SK-N-SH (cell line): ENCODE data around the gene PCK2. TPM values are rescaled to one million over a fixed set of nuclear protein-coding genes. Genes with fewer than 3 reads are reported as not detected.
A peak's percentile ranks its signal among the peaks of the same experiment; 100 is the strongest.

ENCODE experiments used
- CTCF ChIA-PET: fragments of 300-600, 350-600 bp; formaldehyde crosslinking; extraction: SDS; loops from one replicate; lab custom pipeline; 2021; lab: Yijun Ruan, JAX
- POLR2A ChIA-PET: fragments of 350-600 bp; sonication (Branson Sonifier 250); formaldehyde crosslinking; extraction: SDS; loops from one replicate; lab custom pipeline; 2020; ENCODE audit warnings: antibody characterized with exemption, inconsistent platforms; lab: Yijun Ruan, JAX
- DNase-seq: peaks from one replicate; pipeline ENCODE4 v3.0.0; 2012
- H2AFZ ChIP-seq: fragments of 200-600 bp; sonication (generic); 2 replicates; pipeline ENCODE4 v1.8.1; 2016; ENCODE audit warnings: antibody characterized with exemption, mild to moderate bottlenecking, low read depth
- H3F3A ChIP-seq: fragments of 200-600 bp; sonication (generic); replicated peaks from 2 replicates; pipeline ENCODE3; 2016; ENCODE audit warnings: antibody characterized with exemption, mild to moderate bottlenecking; ENCODE audit not compliant: insufficient read depth
- H3K27ac ChIP-seq, 2 experiments: fragments of 200-500 bp in 1 of 2; fragments of 200-600 bp in 1 of 2; sonication (Bioruptor generic) in 1 of 2; sonication (generic), shearing (Covaris generic) in 1 of 2; 2 replicates each; pipeline versions ENCODE4 v1.5.1 to v1.6.1; 2014 to 2016; ENCODE audit warnings: low read depth in 2 of 2, inconsistent platforms in 1 of 2, low read length in 1 of 2, mild to moderate bottlenecking in 1 of 2, mixed read lengths in 1 of 2
- H3K27me3 ChIP-seq: fragments of 200-600 bp; sonication (generic), shearing (Covaris generic); 2 replicates; pipeline ENCODE4 v1.6.1; 2016; ENCODE audit warnings: mixed run types; ENCODE audit not compliant: insufficient read depth
- H3K36me3 ChIP-seq, 2 experiments: fragments of 200-500 bp in 1 of 2; fragments of 200-600 bp in 1 of 2; sonication (Bioruptor generic) in 1 of 2; sonication (generic) in 1 of 2; replicated peaks in 1 of 2; 2 replicates each; pipeline versions ENCODE3 to v1.5.1; 2014 to 2016; ENCODE audit warnings: low read length in 1 of 2, mild to moderate bottlenecking in 1 of 2; ENCODE audit not compliant: insufficient read depth in 2 of 2, control insufficient read depth in 1 of 2
- H3K4me1 ChIP-seq, 2 experiments: fragments of 200-500 bp in 1 of 2; fragments of 200-600 bp in 1 of 2; sonication (Bioruptor generic) in 1 of 2; sonication (generic), shearing (Covaris generic) in 1 of 2; 2 replicates each; pipeline versions ENCODE4 v1.5.1 to v1.6.1; 2014 to 2016; ENCODE audit warnings: low read depth in 1 of 2, low read length in 1 of 2, mixed run types in 1 of 2; ENCODE audit not compliant: insufficient read depth in 2 of 2, control insufficient read depth in 1 of 2
- H3K4me2 ChIP-seq: fragments of 200-600 bp; sonication (generic), shearing (Covaris generic); 2 replicates; pipeline ENCODE4 v1.6.1; 2017; ENCODE audit warnings: mixed run types
- H3K4me3 ChIP-seq, 2 experiments: fragments of 200-500 bp in 1 of 2; fragments of 200-600 bp in 1 of 2; sonication (Bioruptor generic) in 1 of 2; sonication (generic), shearing (Covaris generic) in 1 of 2; 2 replicates each; pipeline versions ENCODE4 v1.5.1 to v1.8.1; 2014 to 2016; ENCODE audit warnings: low read depth in 2 of 2, inconsistent platforms in 1 of 2, low read length in 1 of 2, mild to moderate bottlenecking in 1 of 2, mixed read lengths in 1 of 2, moderate library complexity in 1 of 2
- H3K79me2 ChIP-seq: fragments of 200-600 bp; sonication (generic); 2 replicates; pipeline ENCODE4 v1.8.1; 2017; ENCODE audit warnings: mild to moderate bottlenecking; ENCODE audit not compliant: insufficient read depth
- H3K9ac ChIP-seq: fragments of 200-600 bp; sonication (generic); 2 replicates; pipeline ENCODE4 v1.6.1; 2017; ENCODE audit warnings: mixed run types
- H3K9me2 ChIP-seq: fragments of 200-600 bp; sonication (generic); 2 replicates; pipeline ENCODE4 v1.6.1; 2017; ENCODE audit warnings: mixed run types
- H3K9me3 ChIP-seq: fragments of 200-600 bp; sonication (generic); 2 replicates; pipeline ENCODE4 v1.6.1; 2017; ENCODE audit warnings: mixed run types, mild to moderate bottlenecking, moderate library complexity
- H4K20me1 ChIP-seq: fragments of 200-600 bp; sonication (generic); 2 replicates; pipeline ENCODE4 v1.6.1; 2017; ENCODE audit warnings: mild to moderate bottlenecking, mixed run types; ENCODE audit not compliant: insufficient read depth
- ELF1 ChIP-seq: IDR thresholded peaks from 2 replicates; pipeline ENCODE4 v1.4.0; 2012
- GABPA ChIP-seq: IDR thresholded peaks from 2 replicates; pipeline ENCODE4 v1.4.0; 2012; ENCODE audit warnings: low read depth, mild to moderate bottlenecking
- MEF2A ChIP-seq: IDR thresholded peaks from 2 replicates; pipeline ENCODE4 v1.4.0; 2012; ENCODE audit warnings: low read depth, borderline replicate concordance
- MXI1 ChIP-seq: IDR thresholded peaks from 2 replicates; pipeline ENCODE4 v1.6.1; 2012; ENCODE audit warnings: mild to moderate bottlenecking, low read depth, low read length, improper control_type of control experiment
- POLR2AphosphoS5 ChIP-seq: IDR thresholded peaks from 2 replicates; pipeline ENCODE4 v1.6.1; 2012; ENCODE audit warnings: low read depth, low read length
- SIN3A ChIP-seq: IDR thresholded peaks from 2 replicates; pipeline ENCODE4 v1.6.1; 2012; ENCODE audit warnings: low read depth, mild to moderate bottlenecking, low read length, moderate library complexity, borderline replicate concordance
- TAF1 ChIP-seq: IDR thresholded peaks from 2 replicates; pipeline ENCODE4 v1.6.1; 2012; ENCODE audit warnings: low read depth, mild to moderate bottlenecking, low read length, moderate library complexity, borderline replicate concordance
- TEAD4 ChIP-seq: IDR thresholded peaks from 2 replicates; pipeline ENCODE4 v1.4.0; 2012; ENCODE audit warnings: mild to moderate bottlenecking, borderline replicate concordance; ENCODE audit not compliant: insufficient read depth
- YY1 ChIP-seq: IDR thresholded peaks from 2 replicates; pipeline ENCODE4 v1.4.0; 2012; ENCODE audit warnings: low read depth, mild to moderate bottlenecking
- WGBS: methylation state at CpG from one replicate; pipeline ENCODE4 v1.1.6; 2017; ENCODE audit warnings: low lambda C conversion rate; 5-methylcytosine and 5-hydroxymethylcytosine counted together
- polyA plus RNA-seq, 3 experiments: library from polyadenylated mRNA; depleted of rRNA; stranded (reverse); fragments of >200 nt; gene quantifications; 2 replicates each; pipeline ENCODE4 v1.2.3, GENCODE V29; 2012
- TF ChIP-seq, protein P1 (sequence below): fragments of 150-350 bp; IDR thresholded peaks from 2 replicates; pipeline ENCODE4 v1.6.1; 2016; ENCODE audit warnings: mild to moderate bottlenecking, low read depth, low read length
- TF ChIP-seq, protein P2 (sequence below): IDR thresholded peaks from 2 replicates; pipeline ENCODE4 v1.6.1; 2012; ENCODE audit warnings: mild to moderate bottlenecking, low read depth, low read length, moderate library complexity
- TF ChIP-seq, protein P3 (sequence below): IDR thresholded peaks from 2 replicates; pipeline ENCODE4 v1.4.0; 2012; ENCODE audit warnings: low read depth, borderline replicate concordance
- TF ChIP-seq, protein P4 (sequence below): fragments of 150-350 bp; IDR thresholded peaks from 2 replicates; pipeline ENCODE4 v1.6.1; 2017; ENCODE audit warnings: antibody characterized with exemption, low read length, low read depth, borderline replicate concordance
- TF ChIP-seq, protein P5 (sequence below): IDR thresholded peaks from 2 replicates; pipeline ENCODE4 v1.4.0; 2012; ENCODE audit warnings: low read depth

Gene PCK2
- polyA plus RNA-seq, 1 of the 3 experiments (the other 2 are of a cell fraction): 16.6 TPM

DNA sequence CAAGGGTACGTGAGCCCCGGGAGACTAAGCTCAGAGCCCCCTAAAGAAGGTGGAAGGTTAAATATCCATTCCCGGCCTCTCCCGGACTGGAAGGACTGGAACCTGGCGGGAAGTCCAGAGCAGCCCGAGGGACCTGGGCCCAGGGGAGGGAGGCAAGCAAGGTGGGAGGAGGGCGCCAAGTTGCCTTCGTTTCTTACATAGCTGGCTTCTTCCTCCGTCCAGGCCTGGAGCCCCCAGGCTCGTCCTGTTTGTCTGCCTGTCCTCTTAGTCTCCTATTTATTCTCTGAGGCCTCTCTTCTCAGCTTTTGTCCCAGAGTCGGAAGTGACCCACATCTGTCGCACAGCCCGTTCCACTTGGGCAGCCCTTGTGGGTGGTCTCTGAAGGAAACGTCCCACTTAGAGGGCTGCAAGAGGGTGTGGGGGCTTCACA, 745 bp downstream of the PCK2 start (continued):
- TF ChIP-seq TEAD4 (no peak), ELF1 (no peak), POLR2AphosphoS5 (no peak), SIN3A (no peak)
- TF ChIP-seq, protein P1, sequence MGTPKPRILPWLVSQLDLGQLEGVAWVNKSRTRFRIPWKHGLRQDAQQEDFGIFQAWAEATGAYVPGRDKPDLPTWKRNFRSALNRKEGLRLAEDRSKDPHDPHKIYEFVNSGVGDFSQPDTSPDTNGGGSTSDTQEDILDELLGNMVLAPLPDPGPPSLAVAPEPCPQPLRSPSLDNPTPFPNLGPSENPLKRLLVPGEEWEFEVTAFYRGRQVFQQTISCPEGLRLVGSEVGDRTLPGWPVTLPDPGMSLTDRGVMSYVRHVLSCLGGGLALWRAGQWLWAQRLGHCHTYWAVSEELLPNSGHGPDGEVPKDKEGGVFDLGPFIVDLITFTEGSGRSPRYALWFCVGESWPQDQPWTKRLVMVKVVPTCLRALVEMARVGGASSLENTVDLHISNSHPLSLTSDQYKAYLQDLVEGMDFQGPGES: no peak
- TF ChIP-seq, protein P2, sequence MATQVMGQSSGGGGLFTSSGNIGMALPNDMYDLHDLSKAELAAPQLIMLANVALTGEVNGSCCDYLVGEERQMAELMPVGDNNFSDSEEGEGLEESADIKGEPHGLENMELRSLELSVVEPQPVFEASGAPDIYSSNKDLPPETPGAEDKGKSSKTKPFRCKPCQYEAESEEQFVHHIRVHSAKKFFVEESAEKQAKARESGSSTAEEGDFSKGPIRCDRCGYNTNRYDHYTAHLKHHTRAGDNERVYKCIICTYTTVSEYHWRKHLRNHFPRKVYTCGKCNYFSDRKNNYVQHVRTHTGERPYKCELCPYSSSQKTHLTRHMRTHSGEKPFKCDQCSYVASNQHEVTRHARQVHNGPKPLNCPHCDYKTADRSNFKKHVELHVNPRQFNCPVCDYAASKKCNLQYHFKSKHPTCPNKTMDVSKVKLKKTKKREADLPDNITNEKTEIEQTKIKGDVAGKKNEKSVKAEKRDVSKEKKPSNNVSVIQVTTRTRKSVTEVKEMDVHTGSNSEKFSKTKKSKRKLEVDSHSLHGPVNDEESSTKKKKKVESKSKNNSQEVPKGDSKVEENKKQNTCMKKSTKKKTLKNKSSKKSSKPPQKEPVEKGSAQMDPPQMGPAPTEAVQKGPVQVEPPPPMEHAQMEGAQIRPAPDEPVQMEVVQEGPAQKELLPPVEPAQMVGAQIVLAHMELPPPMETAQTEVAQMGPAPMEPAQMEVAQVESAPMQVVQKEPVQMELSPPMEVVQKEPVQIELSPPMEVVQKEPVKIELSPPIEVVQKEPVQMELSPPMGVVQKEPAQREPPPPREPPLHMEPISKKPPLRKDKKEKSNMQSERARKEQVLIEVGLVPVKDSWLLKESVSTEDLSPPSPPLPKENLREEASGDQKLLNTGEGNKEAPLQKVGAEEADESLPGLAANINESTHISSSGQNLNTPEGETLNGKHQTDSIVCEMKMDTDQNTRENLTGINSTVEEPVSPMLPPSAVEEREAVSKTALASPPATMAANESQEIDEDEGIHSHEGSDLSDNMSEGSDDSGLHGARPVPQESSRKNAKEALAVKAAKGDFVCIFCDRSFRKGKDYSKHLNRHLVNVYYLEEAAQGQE: no peak

DNA sequence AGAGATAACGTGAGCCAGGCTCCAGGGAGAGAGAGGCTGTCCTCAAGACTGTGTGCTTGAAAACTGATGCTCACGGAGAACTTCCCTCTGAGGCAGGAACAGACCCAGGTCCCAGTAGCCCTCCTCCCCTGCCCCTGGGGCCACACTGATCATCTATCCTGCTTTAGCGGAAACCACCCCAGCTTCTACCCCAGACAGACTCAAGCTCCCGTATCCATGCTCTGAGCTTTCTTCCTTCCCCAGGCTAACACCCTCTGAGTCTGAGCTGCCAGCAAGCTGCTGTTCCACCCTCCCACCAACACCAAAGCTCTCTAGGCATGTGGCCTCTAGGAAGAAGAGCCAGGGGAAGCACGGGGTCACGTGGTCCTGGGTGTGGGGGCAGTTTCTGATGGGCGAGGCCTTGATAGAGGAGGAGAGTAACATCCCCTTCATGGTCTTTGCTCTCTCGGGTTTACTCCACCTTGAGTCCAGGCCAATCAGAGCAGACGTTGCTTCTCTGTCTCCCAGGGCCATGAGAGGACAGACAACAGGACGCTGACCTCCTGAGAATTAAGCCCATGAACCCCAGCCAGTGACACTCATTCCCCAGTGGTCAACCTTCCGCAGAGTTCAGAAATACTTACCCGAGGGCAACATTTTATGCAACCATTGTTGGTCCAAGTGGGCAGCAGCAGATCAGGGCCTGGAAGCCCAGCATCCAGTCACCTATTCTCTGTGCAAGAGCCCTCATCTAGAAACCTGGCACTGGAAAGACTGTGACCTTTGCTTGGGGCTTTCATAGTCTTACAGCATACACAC, 1.4 kb downstream of the PCK2 start:
- Histone ChIP-seq H3K9ac (peak overlapping the region; percentile 92), H3F3A (peaks cover 3% of the 10 kb centered on the region), H3K4me2 (peak overlapping the region; percentile 100), H3K9me3 (no peaks in the 10 kb centered on the region), H2AFZ (no peak overlapping the region; the same call in 1 of the 2 replicates), H4K20me1 (no peaks in the 10 kb centered on the region), H3K27me3 (no peaks in the 10 kb centered on the region), H3K79me2 (peaks cover 16% of the 10 kb centered on the region), H3K27ac (peak overlapping the region; percentile 73 to 93; a peak in 3 of 4 replicates), H3K9me2 (no peaks in the 10 kb centered on the region), H3K36me3 (peaks cover 3 to 6% of the 10 kb centered on the region in 2 experiments), H3K4me3 (peak overlapping the region; percentile 80 to 92)
- WGBS: 34% methylated on average over 7 of the region's 12 CpGs
- DNase-seq: peak; percentile 78
- POLR2A ChIA-PET: interaction anchor here (0.7 to 6.2 kb wide), 10 partner anchors 11 to 65 kb away, joined by 3 to 46 read pairs (median 12); partner anchors contain the start of genes CARMIL3, DCAF11, IRF9 and NRL
- TF ChIP-seq MEF2A (no peak), POLR2AphosphoS5 (peak; percentile 36; the same call in 1 of the 2 replicates), MXI1 (peak; percentile 65; the same call in 1 of the 2 replicates), TAF1 (peak; percentile 35; the same call in 1 of the 2 replicates), GABPA (no peak), YY1 (no peak)
- TF ChIP-seq, protein P3, sequence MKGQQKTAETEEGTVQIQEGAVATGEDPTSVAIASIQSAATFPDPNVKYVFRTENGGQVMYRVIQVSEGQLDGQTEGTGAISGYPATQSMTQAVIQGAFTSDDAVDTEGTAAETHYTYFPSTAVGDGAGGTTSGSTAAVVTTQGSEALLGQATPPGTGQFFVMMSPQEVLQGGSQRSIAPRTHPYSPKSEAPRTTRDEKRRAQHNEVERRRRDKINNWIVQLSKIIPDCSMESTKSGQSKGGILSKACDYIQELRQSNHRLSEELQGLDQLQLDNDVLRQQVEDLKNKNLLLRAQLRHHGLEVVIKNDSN: peak; percentile 85; the same call in 1 of the 2 replicates
- TF ChIP-seq, protein P4, sequence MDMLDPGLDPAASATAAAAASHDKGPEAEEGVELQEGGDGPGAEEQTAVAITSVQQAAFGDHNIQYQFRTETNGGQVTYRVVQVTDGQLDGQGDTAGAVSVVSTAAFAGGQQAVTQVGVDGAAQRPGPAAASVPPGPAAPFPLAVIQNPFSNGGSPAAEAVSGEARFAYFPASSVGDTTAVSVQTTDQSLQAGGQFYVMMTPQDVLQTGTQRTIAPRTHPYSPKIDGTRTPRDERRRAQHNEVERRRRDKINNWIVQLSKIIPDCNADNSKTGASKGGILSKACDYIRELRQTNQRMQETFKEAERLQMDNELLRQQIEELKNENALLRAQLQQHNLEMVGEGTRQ: peak; percentile 44; the same call in 1 of the 2 replicates
- TF ChIP-seq, protein P5, sequence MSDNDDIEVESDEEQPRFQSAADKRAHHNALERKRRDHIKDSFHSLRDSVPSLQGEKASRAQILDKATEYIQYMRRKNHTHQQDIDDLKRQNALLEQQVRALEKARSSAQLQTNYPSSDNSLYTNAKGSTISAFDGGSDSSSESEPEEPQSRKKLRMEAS: peak; percentile 66; the same call in 1 of the 2 replicates
- TF ChIP-seq, all 33 proteins: peak for 6
- peaks cover 12 to 16% of the 10 kb centered on the region in 2 experiments; a peak in 2 of 4 replicates for H3K4me1 ChIP-seq
- CTCF ChIA-PET: interaction anchor here (0.6 to 25.4 kb wide), 6 partner anchors 11 to 506 kb away, joined by 3 to 1159 read pairs (median 4); partner anchors contain the start of genes CARMIL3, CPNE6 and PSME2
